HepG2 (cell line): ENCODE data around the gene AGAP1. TPM values are rescaled to one million over a fixed set of nuclear protein-coding genes. Genes with fewer than 3 reads are reported as not detected.

Experiments used
- ATF2 ChIP-seq: sonication (generic); formaldehyde crosslinking; IDR thresholded peaks from 2 replicates; pipeline ENCODE4 v1.4.0; 2020; ENCODE audit warnings: missing genetic modification reagents
- BRD4 ChIP-seq: sonication (generic); formaldehyde crosslinking; IDR thresholded peaks from 2 replicates; pipeline ENCODE4 v1.4.0; 2020; ENCODE audit warnings: missing genetic modification reagents
- CBX1 ChIP-seq: IDR thresholded peaks from one replicate; pipeline ENCODE4 v1.6.1; 2016; ENCODE audit warnings: antibody characterized with exemption, low read depth
- ETV6 ChIP-seq: sonication (generic); formaldehyde crosslinking; conservative IDR thresholded peaks from 2 replicates; pipeline ENCODE4 v1.4.0; 2020; ENCODE audit warnings: missing genetic modification reagents
- IKZF4 ChIP-seq: sonication (generic); formaldehyde crosslinking; IDR thresholded peaks from 2 replicates; pipeline ENCODE4 v1.5.1; 2020; ENCODE audit warnings: borderline replicate concordance, mild to moderate bottlenecking, low read depth, missing genetic modification reagents; ENCODE audit errors: not compliant biosample characterization
- MXI1 ChIP-seq: IDR thresholded peaks from 3 replicates; pipeline ENCODE4 v1.6.1; 2012; ENCODE audit warnings: low read depth, low read length, inconsistent platforms, borderline replicate concordance
- NCOR1 ChIP-seq: fragments of 200-600 bp; sonication (generic); IDR thresholded peaks from 2 replicates; pipeline ENCODE4 v1.7.0; 2017; ENCODE audit warnings: antibody characterized with exemption, low read length, borderline replicate concordance
- PAXIP1 ChIP-seq: sonication (generic); formaldehyde crosslinking; conservative IDR thresholded peaks from 2 replicates; pipeline ENCODE4 v1.4.0; 2020; ENCODE audit warnings: mild to moderate bottlenecking, missing genetic modification reagents, moderate library complexity
- PRDM15 ChIP-seq: sonication (generic); formaldehyde crosslinking; IDR thresholded peaks from 2 replicates; pipeline ENCODE4 v1.4.0; 2020; ENCODE audit warnings: missing genetic modification reagents
- RARA ChIP-seq: IDR thresholded peaks from 2 replicates; pipeline ENCODE4 v1.6.1; 2016; ENCODE audit warnings: missing genetic modification reagents, missing compliant biosample characterization
- RFX3 ChIP-seq: IDR thresholded peaks from 2 replicates; pipeline ENCODE4 v1.6.1; 2016; ENCODE audit warnings: missing biosample characterization, missing genetic modification reagents
- SRY ChIP-seq: sonication (generic); formaldehyde crosslinking; IDR thresholded peaks from 2 replicates; pipeline ENCODE4 v1.8.0; 2022; ENCODE audit warnings: mild to moderate bottlenecking, missing genetic modification reagents
- ZBTB43 ChIP-seq: sonication (generic); formaldehyde crosslinking; conservative IDR thresholded peaks from 2 replicates; pipeline ENCODE4 v1.4.0; 2020; ENCODE audit warnings: missing genetic modification reagents
- ZBTB7B ChIP-seq: sonication (generic); formaldehyde crosslinking; IDR thresholded peaks from 2 replicates; pipeline ENCODE4 v1.4.0; 2020; ENCODE audit warnings: missing genetic modification reagents
- ZNF263 ChIP-seq: sonication (generic); formaldehyde crosslinking; IDR thresholded peaks from 2 replicates; pipeline ENCODE4 v1.4.0; 2020; ENCODE audit warnings: missing genetic modification reagents
- ZNF296 ChIP-seq: sonication (generic); formaldehyde crosslinking; conservative IDR thresholded peaks from 2 replicates; pipeline ENCODE4 v1.5.0; 2020; ENCODE audit warnings: mild to moderate bottlenecking, missing genetic modification reagents
- ZNF329 ChIP-seq: sonication (generic); formaldehyde crosslinking; IDR thresholded peaks from 2 replicates; pipeline ENCODE4 v1.9.0; 2021; ENCODE audit warnings: low read depth, mild to moderate bottlenecking, missing genetic modification reagents
- ZNF552 ChIP-seq: sonication (generic); formaldehyde crosslinking; IDR thresholded peaks from 2 replicates; pipeline ENCODE4 v1.9.0; 2022; ENCODE audit warnings: missing genetic modification reagents, mild to moderate bottlenecking, borderline replicate concordance
- ZNF713 ChIP-seq: sonication (generic); formaldehyde crosslinking; IDR thresholded peaks from 2 replicates; pipeline ENCODE4 v1.4.0; 2020; ENCODE audit warnings: mild to moderate bottlenecking, missing genetic modification reagents
- ZNF749 ChIP-seq: sonication (generic); formaldehyde crosslinking; IDR thresholded peaks from 2 replicates; pipeline ENCODE4 v1.8.0; 2022; ENCODE audit warnings: mild to moderate bottlenecking, missing genetic modification reagents, moderate library complexity, borderline replicate concordance
- ZNF782 ChIP-seq: sonication (generic); formaldehyde crosslinking; IDR thresholded peaks from 2 replicates; pipeline ENCODE4 v1.4.0; 2020; ENCODE audit warnings: missing genetic modification reagents, mild to moderate bottlenecking, borderline replicate concordance
- polyA plus RNA-seq, 8 experiments: library from polyadenylated mRNA; depleted of rRNA in 3 of 8; stranded (reverse) in 7 of 8; unstranded in 1 of 8; fragments of >200 nt; fragmentation: Illumina TruSeq in 4 of 8; extraction: Trizol in 4 of 8; gene quantifications; 2 replicates each; pipeline versions ENCODE4 v1.2.1 to v1.2.3, GENCODE V29; 2011 to 2016; ENCODE audit warnings: low read depth in 4 of 8, missing spikeins in 1 of 8, mixed read lengths in 1 of 8; ENCODE audit not compliant: insufficient read depth in 1 of 8
- total RNA-seq, 5 experiments: library from RNA; depleted of rRNA; stranded (reverse); fragments of >200 nt; fragmentation: Illumina TruSeq; extraction: Trizol; gene quantifications; 2 replicates each; pipeline ENCODE4 v1.2.3, GENCODE V29; 2016; ENCODE audit warnings: low read depth in 1 of 5

Gene AGAP1
- total and polyA plus RNA-seq, 2 of the 13 experiments (the other 11 are each of a cell fraction or from before 2014, with no cell fraction given): 21.2 to 32.7 TPM

- TF ChIP-seq IKZF4 (CRISPR knock-in tag) (no peak), ZNF552 (no peak), PRDM15 (CRISPR knock-in tag) (no peak), ATF2 (CRISPR knock-in tag) (no peak), MXI1 (no peak; the same call in 2 of the 3 replicates), ZBTB43 (0 out of 2 replicates have a peak, but pooled peaks have one; percentile 8), ZNF782 (CRISPR knock-in tag) (0 out of 2 replicates have a peak, but pooled peaks have one; percentile 29), RFX3 (CRISPR knock-in tag) (no peak), RARA (CRISPR knock-in tag) (peak; percentile 83), BRD4 (CRISPR knock-in tag) (no peak), ZNF749 (CRISPR knock-in tag) (no peak), ZNF296 (CRISPR knock-in tag) (no peak), ZNF713 (no peak), CBX1 (no peak), ZNF263 (CRISPR knock-in tag) (peak; percentile 98), NCOR1 (peak; percentile 59; the same call in 1 of the 2 replicates), PAXIP1 (peak; percentile 85), ZBTB7B (CRISPR knock-in tag) (peak; percentile 74; the same call in 1 of the 2 replicates), SRY (CRISPR knock-in tag) (no peak), ZNF329 (CRISPR knock-in tag) (no peak), ETV6 (no peak)
- TF ChIP-seq, all 625 proteins: peak for 108
Measured at GRCh38 chr2:235924675-235925063, 430.8 kb downstream of the AGAP1 start (continued).
